NCI-H1436 (cell line): ENCODE measurements around the gene AASDH.

Experiments used
- DNase-seq: peaks from one replicate; lab custom pipeline; 2025; lab: John Stamatoyannopoulos, UW

AASDH gene, protein sequence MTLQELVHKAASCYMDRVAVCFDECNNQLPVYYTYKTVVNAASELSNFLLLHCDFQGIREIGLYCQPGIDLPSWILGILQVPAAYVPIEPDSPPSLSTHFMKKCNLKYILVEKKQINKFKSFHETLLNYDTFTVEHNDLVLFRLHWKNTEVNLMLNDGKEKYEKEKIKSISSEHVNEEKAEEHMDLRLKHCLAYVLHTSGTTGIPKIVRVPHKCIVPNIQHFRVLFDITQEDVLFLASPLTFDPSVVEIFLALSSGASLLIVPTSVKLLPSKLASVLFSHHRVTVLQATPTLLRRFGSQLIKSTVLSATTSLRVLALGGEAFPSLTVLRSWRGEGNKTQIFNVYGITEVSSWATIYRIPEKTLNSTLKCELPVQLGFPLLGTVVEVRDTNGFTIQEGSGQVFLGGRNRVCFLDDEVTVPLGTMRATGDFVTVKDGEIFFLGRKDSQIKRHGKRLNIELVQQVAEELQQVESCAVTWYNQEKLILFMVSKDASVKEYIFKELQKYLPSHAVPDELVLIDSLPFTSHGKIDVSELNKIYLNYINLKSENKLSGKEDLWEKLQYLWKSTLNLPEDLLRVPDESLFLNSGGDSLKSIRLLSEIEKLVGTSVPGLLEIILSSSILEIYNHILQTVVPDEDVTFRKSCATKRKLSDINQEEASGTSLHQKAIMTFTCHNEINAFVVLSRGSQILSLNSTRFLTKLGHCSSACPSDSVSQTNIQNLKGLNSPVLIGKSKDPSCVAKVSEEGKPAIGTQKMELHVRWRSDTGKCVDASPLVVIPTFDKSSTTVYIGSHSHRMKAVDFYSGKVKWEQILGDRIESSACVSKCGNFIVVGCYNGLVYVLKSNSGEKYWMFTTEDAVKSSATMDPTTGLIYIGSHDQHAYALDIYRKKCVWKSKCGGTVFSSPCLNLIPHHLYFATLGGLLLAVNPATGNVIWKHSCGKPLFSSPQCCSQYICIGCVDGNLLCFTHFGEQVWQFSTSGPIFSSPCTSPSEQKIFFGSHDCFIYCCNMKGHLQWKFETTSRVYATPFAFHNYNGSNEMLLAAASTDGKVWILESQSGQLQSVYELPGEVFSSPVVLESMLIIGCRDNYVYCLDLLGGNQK

GRCh38 chr4:56387023-56388001 lies at the start of gene AASDH:
TSS of gene AASDH (minus strand) at chr4:56387491. CDS start at chr4:56384299, 3,192 bp downstream.
- DNase-seq = peak; percentile 87

- DNase-seq = peak; percentile 95
Measured at GRCh38 chr4:56435140-56435926, 48.0 kb upstream of the AASDH start, which contains the start of gene PPAT. TSS of gene PPAT (minus strand) at chr4:56435615. CDS start at chr4:56435477, 138 bp downstream.

- peak; percentile 26 for DNase-seq
Measured at GRCh38 chr4:56434599-56435139, 47.4 kb upstream of the AASDH start.

- DNase-seq = no peak
Measured at GRCh38 chr4:56433280-56433679, 46.0 kb upstream of the AASDH start.

- DNase-seq = no peak
Measured at GRCh38 chr4:56430203-56430602, 42.9 kb upstream of the AASDH start.

DNA sequence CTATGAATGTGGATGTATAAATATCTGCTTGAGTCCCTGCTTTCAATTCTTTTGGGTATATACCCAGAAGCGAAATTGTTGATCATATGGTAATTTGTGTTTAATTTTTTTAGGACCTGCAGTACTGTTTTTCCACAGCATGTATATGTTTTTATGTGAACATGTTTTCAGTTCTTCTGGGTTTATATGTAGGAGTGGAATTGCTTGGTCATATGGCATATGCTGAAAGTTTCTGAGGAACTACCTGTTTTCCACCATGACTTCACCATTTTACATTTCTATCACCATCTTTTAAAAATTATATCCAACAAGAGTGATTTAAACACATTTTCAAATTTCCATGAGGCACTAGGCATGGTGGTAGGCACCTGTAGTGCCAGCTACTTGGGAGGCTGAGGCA lies 39.9 kb upstream of the AASDH start:
- DNase-seq = no peak

DNA sequence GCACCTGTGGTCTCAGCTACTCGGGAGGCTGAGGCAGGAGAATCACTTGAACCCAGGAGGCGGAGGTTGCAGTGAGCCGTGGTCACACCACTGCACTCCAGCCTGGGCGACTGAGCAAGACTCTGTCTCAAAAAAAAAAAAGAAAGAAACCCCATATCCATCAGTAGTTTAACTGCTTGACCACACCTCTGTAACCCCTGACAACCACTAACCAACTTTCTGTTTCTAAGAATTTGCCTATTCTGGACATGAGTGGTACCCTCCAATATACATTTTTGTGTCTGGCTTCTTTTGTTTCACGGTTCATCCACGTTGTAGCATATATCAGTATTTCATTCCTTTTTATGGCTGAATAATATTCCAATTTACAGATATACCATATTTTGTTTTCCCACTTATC lies 39.0 kb upstream of the AASDH start:
- no peak for DNase-seq

DNA sequence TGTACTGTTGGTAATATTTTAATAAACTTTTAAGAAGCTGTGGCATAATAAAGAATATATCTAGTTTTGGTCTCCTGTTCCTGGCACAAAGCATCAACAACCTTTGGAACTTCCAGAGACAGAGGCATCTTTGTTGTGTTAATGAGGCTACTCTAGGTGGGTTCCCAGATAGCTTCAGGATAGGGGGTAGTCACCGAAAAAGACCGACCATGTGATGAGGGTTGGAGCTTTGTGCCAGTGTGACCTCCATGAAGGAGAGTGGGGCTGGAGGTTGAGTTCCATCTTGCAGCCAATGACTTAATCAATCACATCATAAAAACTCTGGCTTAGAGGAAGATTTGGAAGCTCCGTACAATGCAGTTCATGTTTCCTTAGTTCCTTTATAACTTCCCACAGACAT lies 38.2 kb upstream of the AASDH start:
- no peak for DNase-seq

- DNase-seq = no peak
Measured at GRCh38 chr4:56424697-56425514, 37.6 kb upstream of the AASDH start.

DNA sequence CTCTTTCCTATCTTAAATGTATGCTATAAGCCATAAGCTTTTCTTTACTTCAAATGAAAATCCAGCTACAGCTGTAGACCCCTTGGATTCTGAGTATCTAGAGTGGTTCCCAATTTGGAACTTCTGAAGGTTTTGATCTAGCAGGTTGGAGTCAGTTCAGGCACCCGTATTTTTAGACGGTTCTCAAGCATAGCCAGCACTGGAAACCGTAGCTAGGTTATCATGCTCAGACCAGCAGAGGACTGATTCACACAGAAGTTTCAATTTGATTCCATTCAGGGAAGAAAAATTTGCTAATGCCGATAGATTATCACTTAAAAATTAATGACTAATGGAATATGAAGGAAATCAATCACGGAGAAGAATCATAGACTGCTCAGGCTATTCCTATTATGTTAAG lies 36.9 kb upstream of the AASDH start:
- DNase-seq = no peak

- no peak for DNase-seq
Measured at GRCh38 chr4:56417396-56417795, 30.1 kb upstream of the AASDH start.

- no peak for DNase-seq
Measured at GRCh38 chr4:56416349-56416748, 29.1 kb upstream of the AASDH start.

- DNase-seq = no peak
Measured at GRCh38 chr4:56414135-56414670, 26.9 kb upstream of the AASDH start.

GRCh38 chr4:56410247-56411062 lies 23.2 kb upstream of the AASDH start:
- DNase-seq = peak; percentile 80

- DNase-seq = no peak
Measured at GRCh38 chr4:56409511-56410090, 22.3 kb upstream of the AASDH start.

DNA sequence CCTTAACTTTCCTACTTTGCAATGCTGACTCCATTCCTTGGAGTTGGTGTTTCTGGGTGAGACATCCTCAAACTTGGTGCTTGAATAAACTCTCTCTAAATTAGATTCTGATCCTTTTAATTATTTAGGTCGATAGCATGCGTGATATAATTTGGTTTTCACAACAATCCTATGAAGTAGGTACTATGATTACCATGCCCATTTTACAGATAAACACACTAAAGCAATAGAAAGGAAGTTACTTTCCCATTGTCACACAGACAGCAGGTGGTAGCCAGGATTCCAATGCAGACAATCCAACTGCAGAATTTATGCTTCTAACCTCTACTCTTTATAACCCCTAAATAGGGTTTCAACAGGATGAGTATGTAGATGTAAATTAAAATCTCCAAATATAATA lies 21.7 kb upstream of the AASDH start:
- DNase-seq = no peak

DNA sequence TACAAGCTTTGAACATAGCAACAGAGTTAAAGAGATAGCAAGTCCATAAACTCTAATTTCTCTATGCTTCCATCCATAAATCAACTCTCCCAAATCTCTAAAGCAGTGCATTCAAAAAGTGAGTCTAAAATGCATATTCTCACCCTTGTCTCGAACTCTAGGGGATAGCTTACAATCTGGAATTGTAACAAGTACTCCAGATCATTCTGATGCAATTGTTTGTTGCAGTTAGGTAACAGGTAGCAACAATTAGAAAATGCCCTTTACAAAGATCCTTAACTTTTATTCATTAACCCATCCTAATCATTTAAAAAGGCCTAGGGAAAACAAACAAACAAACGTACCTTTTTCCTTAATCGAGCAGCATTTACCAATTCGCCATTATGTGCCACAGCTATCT lies 18.9 kb upstream of the AASDH start:
- no peak for DNase-seq

- DNase-seq = no peak
Measured at GRCh38 chr4:56405016-56405415, 17.7 kb upstream of the AASDH start.
